ENCODE measurements around the gene STON1. TPM values are rescaled to one million over a fixed set of nuclear protein-coding genes. Genes with fewer than 3 reads are reported as not detected.
A peak's percentile ranks its signal among the peaks of the same experiment; 100 is the strongest.

Gene STON1
- total RNA-seq, 4 donors from 2014 or later, result 3.6 to 11.2 (median 6.7) TPM

DNA sequence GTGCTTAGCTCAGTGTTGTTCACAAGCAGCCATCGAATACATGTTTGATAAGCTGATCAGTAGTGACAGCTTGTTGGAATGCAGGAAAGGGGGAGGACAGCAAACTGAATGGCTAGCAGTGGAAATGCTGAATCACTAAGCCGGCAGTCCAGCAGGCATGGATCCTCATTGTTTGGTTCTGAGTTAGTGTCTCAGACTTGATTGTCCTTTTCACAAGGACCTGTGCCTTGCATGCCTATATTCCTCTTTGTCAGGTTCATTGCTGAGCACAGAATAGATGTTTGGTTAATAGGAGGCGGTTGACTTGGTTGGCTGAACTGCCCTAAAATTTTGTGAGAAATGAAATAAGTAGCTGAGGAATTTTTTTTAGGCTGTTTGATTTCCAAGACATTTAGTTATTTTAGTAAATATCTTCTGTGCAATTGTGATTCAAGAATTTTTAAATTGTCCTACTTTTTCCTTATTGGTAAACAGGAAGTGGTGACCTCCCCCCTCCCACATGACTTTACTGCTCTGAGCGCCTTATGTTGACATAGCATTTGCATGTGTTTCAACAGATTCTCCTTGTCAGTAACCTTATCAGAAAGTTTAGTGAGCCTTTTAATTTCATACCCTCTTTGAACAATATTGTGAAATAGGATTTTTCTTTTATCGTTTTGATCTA lies 21.4 kb upstream of the STON1 start:
- 57% methylated on average over 5 of the region's 5 CpGs for WGBS
- Histone ChIP-seq H3K4me3 (no peak overlapping the region), H3K4me1 (no peaks in the 10 kb centered on the region), H3K36me3 (peaks cover 35% of the 10 kb centered on the region), H3K27ac (peak overlapping the region; percentile 3), H3K27me3 (no peaks in the 10 kb centered on the region), H3K9me3 (no peaks in the 10 kb centered on the region)
- TF ChIP-seq EP300 (IDR thresholded peaks at IDR 0.05), result no peak
- TF ChIP-seq POLR2AphosphoS5 (IDR thresholded peaks at IDR 0.05), result no peak
- TF ChIP-seq POLR2A (IDR thresholded peaks at IDR 0.05), result no peak
- TF ChIP-seq, protein P1, sequence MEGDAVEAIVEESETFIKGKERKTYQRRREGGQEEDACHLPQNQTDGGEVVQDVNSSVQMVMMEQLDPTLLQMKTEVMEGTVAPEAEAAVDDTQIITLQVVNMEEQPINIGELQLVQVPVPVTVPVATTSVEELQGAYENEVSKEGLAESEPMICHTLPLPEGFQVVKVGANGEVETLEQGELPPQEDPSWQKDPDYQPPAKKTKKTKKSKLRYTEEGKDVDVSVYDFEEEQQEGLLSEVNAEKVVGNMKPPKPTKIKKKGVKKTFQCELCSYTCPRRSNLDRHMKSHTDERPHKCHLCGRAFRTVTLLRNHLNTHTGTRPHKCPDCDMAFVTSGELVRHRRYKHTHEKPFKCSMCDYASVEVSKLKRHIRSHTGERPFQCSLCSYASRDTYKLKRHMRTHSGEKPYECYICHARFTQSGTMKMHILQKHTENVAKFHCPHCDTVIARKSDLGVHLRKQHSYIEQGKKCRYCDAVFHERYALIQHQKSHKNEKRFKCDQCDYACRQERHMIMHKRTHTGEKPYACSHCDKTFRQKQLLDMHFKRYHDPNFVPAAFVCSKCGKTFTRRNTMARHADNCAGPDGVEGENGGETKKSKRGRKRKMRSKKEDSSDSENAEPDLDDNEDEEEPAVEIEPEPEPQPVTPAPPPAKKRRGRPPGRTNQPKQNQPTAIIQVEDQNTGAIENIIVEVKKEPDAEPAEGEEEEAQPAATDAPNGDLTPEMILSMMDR (IDR thresholded peaks at IDR 0.05), result no peak
- no peak for DNase-seq (ENCODE audit: low spot score in 2 of 2)

DNA sequence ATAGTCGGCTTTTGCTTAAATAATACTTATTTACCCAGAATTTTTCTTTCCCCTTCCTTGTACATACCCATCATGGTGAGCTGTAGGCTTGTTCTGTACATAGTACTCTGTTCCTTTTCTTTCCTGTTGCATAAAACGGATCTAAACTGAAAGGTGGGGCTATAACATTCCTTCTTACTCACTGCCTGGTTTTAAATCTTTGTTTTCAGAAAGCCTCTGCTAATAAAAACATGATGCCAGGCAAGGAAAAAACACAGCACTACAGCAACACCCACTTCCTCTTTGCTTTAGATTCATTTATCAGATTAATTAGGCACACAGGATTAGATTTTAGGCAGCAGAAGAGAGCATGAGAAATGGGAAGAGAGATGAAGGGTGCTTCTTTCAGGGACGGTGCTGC lies 19.6 kb upstream of the STON1 start:
- H3K4me1 ChIP-seq, result no peaks in the 10 kb centered on the region
- no peak overlapping the region for H3K27ac ChIP-seq
- no peak for DNase-seq (ENCODE audit: low spot score in 2 of 2)
- H3K27me3 ChIP-seq, result no peaks in the 10 kb centered on the region
- peaks cover 43% of the 10 kb centered on the region for H3K36me3 ChIP-seq
- no peaks in the 10 kb centered on the region for H3K9me3 ChIP-seq
- H3K4me3 ChIP-seq, result no peak overlapping the region
- TF ChIP-seq, protein P1 (IDR thresholded peaks at IDR 0.05), result no peak
- TF ChIP-seq EP300 (IDR thresholded peaks at IDR 0.05) (no peak), POLR2A (IDR thresholded peaks at IDR 0.05) (no peak), POLR2AphosphoS5 (IDR thresholded peaks at IDR 0.05) (no peak)
- 55% methylated on average over 3 of the region's 3 CpGs for WGBS

DNA sequence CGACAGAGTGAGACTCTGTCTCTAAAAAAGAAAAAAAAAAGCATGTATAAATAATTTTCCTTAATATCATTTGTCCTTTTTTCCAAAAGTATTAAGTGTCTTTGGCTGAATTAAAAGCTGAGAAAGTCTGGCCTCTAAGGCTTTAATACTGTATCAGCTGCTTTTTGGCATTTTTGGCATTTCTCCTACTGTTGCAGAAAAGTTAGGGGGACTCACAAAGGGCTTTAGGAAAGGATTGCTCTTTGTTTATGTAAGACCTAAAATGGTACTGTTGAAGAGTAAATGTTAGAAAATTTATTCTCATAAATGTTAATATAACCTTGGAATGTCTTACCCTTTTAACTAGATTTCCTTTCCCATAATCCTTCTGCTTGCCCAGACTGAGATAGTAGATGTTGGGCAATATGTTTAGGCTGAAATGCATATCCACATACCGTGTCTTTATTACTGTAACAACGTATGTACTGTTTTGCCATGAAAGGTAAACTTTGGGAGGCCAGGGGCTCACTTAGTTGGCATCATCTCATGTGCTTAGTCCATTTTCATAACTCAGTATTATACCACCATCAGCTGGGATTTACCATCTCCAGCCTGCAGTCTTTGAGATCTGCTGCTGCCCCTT lies 18.0 kb upstream of the STON1 start:
- no peak for TF ChIP-seq POLR2A (IDR thresholded peaks at IDR 0.05)
- TF ChIP-seq POLR2AphosphoS5 (IDR thresholded peaks at IDR 0.05), result no peak
- no peak for TF ChIP-seq EP300 (IDR thresholded peaks at IDR 0.05)
- TF ChIP-seq, protein P1 (IDR thresholded peaks at IDR 0.05), result no peak
- Histone ChIP-seq H3K9me3 (no peaks in the 10 kb centered on the region), H3K4me1 (no peaks in the 10 kb centered on the region), H3K36me3 (peaks cover 46% of the 10 kb centered on the region), H3K27me3 (no peaks in the 10 kb centered on the region), H3K4me3 (no peak overlapping the region), H3K27ac (no peak overlapping the region)
- DNase-seq (ENCODE audit: low spot score in 2 of 2), result no peak
- WGBS, result 95% methylated on average over 3 of the region's 3 CpGs

DNA sequence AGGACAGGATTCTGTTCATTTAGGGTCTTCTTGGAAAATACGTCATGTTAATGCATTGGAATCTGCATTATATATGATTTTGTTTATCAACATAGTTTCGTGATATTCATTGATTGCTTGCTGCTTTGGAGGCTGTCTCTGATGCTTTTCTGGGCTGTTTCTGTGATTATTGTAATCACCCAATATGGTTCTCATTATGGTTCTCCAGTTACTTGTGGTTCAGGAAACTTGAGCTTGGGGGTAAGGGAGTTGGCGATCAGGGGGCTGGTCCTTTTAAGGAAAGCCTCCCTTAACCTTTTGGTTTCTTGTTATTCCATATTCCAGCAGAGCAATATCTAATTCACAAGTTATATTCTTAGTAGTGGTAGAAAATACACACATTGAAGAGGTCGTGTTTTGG lies 17.4 kb upstream of the STON1 start:
- DNase-seq (ENCODE audit: low spot score in 2 of 2), result no peak
- Histone ChIP-seq H3K4me1 (no peaks in the 10 kb centered on the region), H3K27me3 (no peaks in the 10 kb centered on the region), H3K4me3 (no peak overlapping the region), H3K9me3 (no peaks in the 10 kb centered on the region), H3K36me3 (peaks cover 51% of the 10 kb centered on the region), H3K27ac (no peak overlapping the region)
- 82% methylated on average over 4 of the region's 4 CpGs for WGBS
- TF ChIP-seq, protein P1 (IDR thresholded peaks at IDR 0.05), result no peak
- TF ChIP-seq EP300 (IDR thresholded peaks at IDR 0.05), result no peak
- TF ChIP-seq POLR2AphosphoS5 (IDR thresholded peaks at IDR 0.05), result no peak
- TF ChIP-seq POLR2A (IDR thresholded peaks at IDR 0.05), result no peak

DNA sequence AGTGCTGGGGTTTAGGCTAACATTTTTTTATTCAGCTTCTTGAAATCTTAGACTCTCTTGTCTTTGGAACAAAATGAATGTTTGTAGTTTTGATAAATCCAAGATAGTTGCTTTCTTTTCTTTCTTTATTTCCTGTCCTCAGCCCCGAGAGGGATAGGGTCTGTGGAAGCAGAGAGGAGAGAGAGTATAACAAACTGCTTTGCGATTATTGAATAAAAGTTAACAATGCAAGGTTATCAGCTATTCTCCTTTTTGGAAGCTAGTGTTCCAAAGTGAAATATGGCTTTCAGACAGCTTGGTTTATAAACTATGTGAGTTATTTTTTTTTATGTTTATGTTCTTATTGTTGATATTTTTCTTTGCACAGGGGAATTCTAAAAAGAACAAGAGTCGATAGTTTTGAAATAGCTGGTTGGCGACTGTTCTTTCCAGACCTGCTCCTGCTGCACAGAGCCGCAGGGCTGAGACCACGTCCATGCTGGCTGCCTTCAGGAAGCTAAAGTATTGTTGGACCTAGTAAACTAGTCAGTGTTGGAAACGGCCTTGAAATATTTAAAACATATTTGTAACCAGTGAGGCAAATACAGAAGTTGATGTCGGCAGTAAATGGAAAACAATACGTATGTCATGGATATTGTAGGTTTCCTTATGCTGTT lies 15.5 kb upstream of the STON1 start:
- Histone ChIP-seq H3K4me1 (no peaks in the 10 kb centered on the region), H3K9me3 (no peaks in the 10 kb centered on the region), H3K27ac (no peak overlapping the region), H3K4me3 (no peak overlapping the region), H3K27me3 (no peaks in the 10 kb centered on the region), H3K36me3 (peaks cover 67% of the 10 kb centered on the region)
- DNase-seq (ENCODE audit: low spot score in 2 of 2), result no peak
- 85% methylated on average over 9 of the region's 9 CpGs for WGBS
- TF ChIP-seq, protein P1 (IDR thresholded peaks at IDR 0.05), result no peak
- no peak for TF ChIP-seq POLR2AphosphoS5 (IDR thresholded peaks at IDR 0.05)
- no peak for TF ChIP-seq EP300 (IDR thresholded peaks at IDR 0.05)
- no peak for TF ChIP-seq POLR2A (IDR thresholded peaks at IDR 0.05)

Measured in suprapubic skin (tissue), 4 donors.